Measurements from ENCODE around the gene WWOX. TPM values are rescaled to one million over a fixed set of nuclear protein-coding genes. Genes with fewer than 3 reads are reported as not detected.
A peak's percentile ranks its signal among the peaks of the same experiment; 100 is the strongest.

Gene WWOX
- polyA plus RNA-seq, 1 donor (not counting 4 experiments of a cell fraction or from before 2014, with no cell fraction given) = 5.1 TPM

GRCh38 chr16:79008869-79009179 lies 909.4 kb downstream of the WWOX start:
- H3K79me2 ChIP-seq (ENCODE audit: control insufficient read depth, insufficient read depth, low read length) = no peaks in the 10 kb centered on the region
- no peak overlapping the region for H2AFZ ChIP-seq (ENCODE audit: control insufficient read depth, low read length)
- no peaks in the 10 kb centered on the region for H3K27me3 ChIP-seq (ENCODE audit: control insufficient read depth, extremely low read depth, insufficient read depth, low read length)
- peaks cover 31% of the 10 kb centered on the region for H3K4me1 ChIP-seq (ENCODE audit: control insufficient read depth, extremely low read depth, insufficient read depth, low read length)
- H3K9me3 ChIP-seq (ENCODE audit: control insufficient read depth, low read depth, low read length) = no peaks in the 10 kb centered on the region
- H3K9ac ChIP-seq (ENCODE audit: control insufficient read depth, extremely low read depth, insufficient read depth, low read length) = peak overlapping the region; percentile 41
- H3K4me3 ChIP-seq (ENCODE audit: control insufficient read depth in 2 of 3, extremely low read depth in 1 of 3, insufficient read depth in 2 of 3, low read depth in 1 of 3, low read length in 3 of 3) = no peak overlapping the region
- H4K20me1 ChIP-seq (ENCODE audit: control insufficient read depth, extremely low read depth, insufficient read depth, low read length) = no peaks in the 10 kb centered on the region
- no peaks in the 10 kb centered on the region for H3K9me1 ChIP-seq (ENCODE audit: control insufficient read depth, extremely low read depth, insufficient read depth, low read length)
- DNase-seq (ENCODE audit: low read depth, low spot score) (no peak), FAIRE-seq (peak; percentile 76)
- dilution Hi-C loops (cut with MboI; ENCODE audit: extremely low pct_ligation_motif_present, low sequenced_read_pairs) = no loop called here
- peak overlapping the region; percentile 49 for H3K4me2 ChIP-seq (ENCODE audit: control insufficient read depth, extremely low read depth, insufficient read depth, low read depth, low read length)
- H3K36me3 ChIP-seq (ENCODE audit: control insufficient read depth in 2 of 2, extremely low read depth in 1 of 2, insufficient read depth in 2 of 2, low read length in 2 of 2) = no peaks in the 10 kb centered on the region
- TF ChIP-seq CTCF (optimal IDR thresholded peaks at IDR 0.05 in 1 of 3, IDR thresholded peaks at IDR 0.05 in 1 of 3, conservative IDR thresholded peaks at IDR 0.05 in 1 of 3; ENCODE audit: extremely low read depth in 1 of 3, insufficient read depth in 2 of 3, low read length in 3 of 3) (no peak), EZH2 (IDR thresholded peaks at IDR 0.05; ENCODE audit: low read length) (no peak)
- H3K27ac ChIP-seq (ENCODE audit: control insufficient read depth, insufficient read depth, low read length) = peak overlapping the region; percentile 83

- DNase-seq (ENCODE audit: low read depth, low spot score) (no peak), FAIRE-seq (peak; percentile 32)
- Histone ChIP-seq H3K27ac (ENCODE audit: control insufficient read depth, insufficient read depth, low read length) (no peak overlapping the region), H3K36me3 (ENCODE audit: control insufficient read depth in 2 of 2, extremely low read depth in 1 of 2, insufficient read depth in 2 of 2, low read length in 2 of 2) (no peaks in the 10 kb centered on the region), H3K79me2 (ENCODE audit: control insufficient read depth, insufficient read depth, low read length) (no peaks in the 10 kb centered on the region), H3K9me1 (ENCODE audit: control insufficient read depth, extremely low read depth, insufficient read depth, low read length) (no peaks in the 10 kb centered on the region), H2AFZ (ENCODE audit: control insufficient read depth, low read length) (no peak overlapping the region), H3K9me3 (ENCODE audit: control insufficient read depth, low read depth, low read length) (no peaks in the 10 kb centered on the region), H3K4me3 (ENCODE audit: control insufficient read depth in 2 of 3, extremely low read depth in 1 of 3, insufficient read depth in 2 of 3, low read depth in 1 of 3, low read length in 3 of 3) (no peak overlapping the region), H4K20me1 (ENCODE audit: control insufficient read depth, extremely low read depth, insufficient read depth, low read length) (no peaks in the 10 kb centered on the region), H3K4me2 (ENCODE audit: control insufficient read depth, extremely low read depth, insufficient read depth, low read depth, low read length) (no peak overlapping the region), H3K27me3 (ENCODE audit: control insufficient read depth, extremely low read depth, insufficient read depth, low read length) (no peaks in the 10 kb centered on the region), H3K9ac (ENCODE audit: control insufficient read depth, extremely low read depth, insufficient read depth, low read length) (no peak overlapping the region), H3K4me1 (ENCODE audit: control insufficient read depth, extremely low read depth, insufficient read depth, low read length) (peaks cover 31% of the 10 kb centered on the region)
- dilution Hi-C loops (cut with MboI; ENCODE audit: extremely low pct_ligation_motif_present, low sequenced_read_pairs) = no loop called here
- TF ChIP-seq EZH2 (IDR thresholded peaks at IDR 0.05; ENCODE audit: low read length) = no peak
These were observed 910.4 kb downstream of the WWOX start for GRCh38 chr16:79009896-79010295.

- H4K20me1 ChIP-seq (ENCODE audit: control insufficient read depth, extremely low read depth, insufficient read depth, low read length) = no peaks in the 10 kb centered on the region
- dilution Hi-C loops (cut with MboI; ENCODE audit: extremely low pct_ligation_motif_present, low sequenced_read_pairs) = no loop called here
- H3K79me2 ChIP-seq (ENCODE audit: control insufficient read depth, insufficient read depth, low read length) = no peaks in the 10 kb centered on the region
- TF ChIP-seq CTCF (optimal IDR thresholded peaks at IDR 0.05 in 1 of 3, IDR thresholded peaks at IDR 0.05 in 1 of 3, conservative IDR thresholded peaks at IDR 0.05 in 1 of 3; ENCODE audit: extremely low read depth in 1 of 3, insufficient read depth in 2 of 3, low read length in 3 of 3) (no peak), EZH2 (IDR thresholded peaks at IDR 0.05; ENCODE audit: low read length) (no peak)
- H2AFZ ChIP-seq (ENCODE audit: control insufficient read depth, low read length) = no peak overlapping the region
- H3K4me3 ChIP-seq (ENCODE audit: control insufficient read depth in 2 of 3, extremely low read depth in 1 of 3, insufficient read depth in 2 of 3, low read depth in 1 of 3, low read length in 3 of 3) = no peak overlapping the region
- no peaks in the 10 kb centered on the region for H3K9me3 ChIP-seq (ENCODE audit: control insufficient read depth, low read depth, low read length)
- no peaks in the 10 kb centered on the region for H3K9me1 ChIP-seq (ENCODE audit: control insufficient read depth, extremely low read depth, insufficient read depth, low read length)
- no peaks in the 10 kb centered on the region for H3K27me3 ChIP-seq (ENCODE audit: control insufficient read depth, extremely low read depth, insufficient read depth, low read length)
- H3K4me2 ChIP-seq (ENCODE audit: control insufficient read depth, extremely low read depth, insufficient read depth, low read depth, low read length) = no peak overlapping the region
- DNase-seq (ENCODE audit: low read depth, low spot score) = no peak
- H3K9ac ChIP-seq (ENCODE audit: control insufficient read depth, extremely low read depth, insufficient read depth, low read length) = no peak overlapping the region
- peaks cover 31% of the 10 kb centered on the region for H3K4me1 ChIP-seq (ENCODE audit: control insufficient read depth, extremely low read depth, insufficient read depth, low read length)
- no peak for FAIRE-seq
- no peaks in the 10 kb centered on the region for H3K36me3 ChIP-seq (ENCODE audit: control insufficient read depth in 2 of 2, extremely low read depth in 1 of 2, insufficient read depth in 2 of 2, low read length in 2 of 2)
- H3K27ac ChIP-seq (ENCODE audit: control insufficient read depth, insufficient read depth, low read length) = no peak overlapping the region
These were observed 911.8 kb downstream of the WWOX start for GRCh38 chr16:79011282-79011681.

All from keratinocyte (primary cell).